ENCODE measurements around the gene CAMK1.

DNA sequence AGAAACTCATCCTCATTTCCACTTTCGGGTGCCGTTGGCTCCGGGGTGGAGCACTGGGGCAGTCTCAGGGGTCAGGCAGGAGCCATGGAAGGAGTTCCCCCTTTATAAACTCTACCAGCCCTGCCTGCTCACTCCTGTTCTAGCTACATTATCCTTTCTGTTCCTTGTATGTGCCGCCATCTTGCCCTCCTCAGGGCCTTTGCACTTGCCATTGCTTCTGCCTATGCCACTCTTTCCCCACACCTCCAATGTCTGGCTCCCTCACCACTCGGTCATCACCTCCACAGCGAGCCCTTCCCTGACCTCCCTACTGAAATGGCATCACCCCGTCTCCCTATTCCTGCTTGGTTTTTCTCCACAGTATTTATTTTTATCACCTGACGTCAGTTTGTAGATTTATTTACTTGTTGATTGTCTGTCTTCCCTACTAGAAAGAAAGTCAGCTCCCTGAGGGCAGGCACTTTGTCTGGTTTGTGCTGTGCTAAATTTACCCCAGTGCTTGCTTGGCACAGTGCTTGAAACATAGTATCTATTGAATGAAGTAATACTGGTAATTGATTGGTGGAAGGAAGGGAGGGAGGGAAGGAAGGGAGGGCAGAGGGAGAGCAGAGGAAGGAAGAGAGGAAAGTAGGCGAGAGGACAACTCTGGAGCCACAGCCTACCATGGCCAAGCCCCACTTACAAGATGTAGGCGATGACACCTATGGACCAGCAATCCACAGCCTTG, 8.8 kb downstream of the CAMK1 start:
- TF ChIP-seq, protein P1, sequence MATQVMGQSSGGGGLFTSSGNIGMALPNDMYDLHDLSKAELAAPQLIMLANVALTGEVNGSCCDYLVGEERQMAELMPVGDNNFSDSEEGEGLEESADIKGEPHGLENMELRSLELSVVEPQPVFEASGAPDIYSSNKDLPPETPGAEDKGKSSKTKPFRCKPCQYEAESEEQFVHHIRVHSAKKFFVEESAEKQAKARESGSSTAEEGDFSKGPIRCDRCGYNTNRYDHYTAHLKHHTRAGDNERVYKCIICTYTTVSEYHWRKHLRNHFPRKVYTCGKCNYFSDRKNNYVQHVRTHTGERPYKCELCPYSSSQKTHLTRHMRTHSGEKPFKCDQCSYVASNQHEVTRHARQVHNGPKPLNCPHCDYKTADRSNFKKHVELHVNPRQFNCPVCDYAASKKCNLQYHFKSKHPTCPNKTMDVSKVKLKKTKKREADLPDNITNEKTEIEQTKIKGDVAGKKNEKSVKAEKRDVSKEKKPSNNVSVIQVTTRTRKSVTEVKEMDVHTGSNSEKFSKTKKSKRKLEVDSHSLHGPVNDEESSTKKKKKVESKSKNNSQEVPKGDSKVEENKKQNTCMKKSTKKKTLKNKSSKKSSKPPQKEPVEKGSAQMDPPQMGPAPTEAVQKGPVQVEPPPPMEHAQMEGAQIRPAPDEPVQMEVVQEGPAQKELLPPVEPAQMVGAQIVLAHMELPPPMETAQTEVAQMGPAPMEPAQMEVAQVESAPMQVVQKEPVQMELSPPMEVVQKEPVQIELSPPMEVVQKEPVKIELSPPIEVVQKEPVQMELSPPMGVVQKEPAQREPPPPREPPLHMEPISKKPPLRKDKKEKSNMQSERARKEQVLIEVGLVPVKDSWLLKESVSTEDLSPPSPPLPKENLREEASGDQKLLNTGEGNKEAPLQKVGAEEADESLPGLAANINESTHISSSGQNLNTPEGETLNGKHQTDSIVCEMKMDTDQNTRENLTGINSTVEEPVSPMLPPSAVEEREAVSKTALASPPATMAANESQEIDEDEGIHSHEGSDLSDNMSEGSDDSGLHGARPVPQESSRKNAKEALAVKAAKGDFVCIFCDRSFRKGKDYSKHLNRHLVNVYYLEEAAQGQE (IDR thresholded peaks at IDR 0.05; ENCODE audit: low read depth) = no peak
- TF ChIP-seq, protein P2, sequence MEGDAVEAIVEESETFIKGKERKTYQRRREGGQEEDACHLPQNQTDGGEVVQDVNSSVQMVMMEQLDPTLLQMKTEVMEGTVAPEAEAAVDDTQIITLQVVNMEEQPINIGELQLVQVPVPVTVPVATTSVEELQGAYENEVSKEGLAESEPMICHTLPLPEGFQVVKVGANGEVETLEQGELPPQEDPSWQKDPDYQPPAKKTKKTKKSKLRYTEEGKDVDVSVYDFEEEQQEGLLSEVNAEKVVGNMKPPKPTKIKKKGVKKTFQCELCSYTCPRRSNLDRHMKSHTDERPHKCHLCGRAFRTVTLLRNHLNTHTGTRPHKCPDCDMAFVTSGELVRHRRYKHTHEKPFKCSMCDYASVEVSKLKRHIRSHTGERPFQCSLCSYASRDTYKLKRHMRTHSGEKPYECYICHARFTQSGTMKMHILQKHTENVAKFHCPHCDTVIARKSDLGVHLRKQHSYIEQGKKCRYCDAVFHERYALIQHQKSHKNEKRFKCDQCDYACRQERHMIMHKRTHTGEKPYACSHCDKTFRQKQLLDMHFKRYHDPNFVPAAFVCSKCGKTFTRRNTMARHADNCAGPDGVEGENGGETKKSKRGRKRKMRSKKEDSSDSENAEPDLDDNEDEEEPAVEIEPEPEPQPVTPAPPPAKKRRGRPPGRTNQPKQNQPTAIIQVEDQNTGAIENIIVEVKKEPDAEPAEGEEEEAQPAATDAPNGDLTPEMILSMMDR (IDR thresholded peaks at IDR 0.05 in 2 of 3, conservative IDR thresholded peaks at IDR 0.05 in 1 of 3; ENCODE audit: borderline replicate concordance in 1 of 3, insufficient read depth in 1 of 3, low read depth in 2 of 3, low read length in 2 of 3) = no peak
- TF ChIP-seq SRF (IDR thresholded peaks at IDR 0.05; ENCODE audit: low read depth) (no peak), POLR2AphosphoS5 (IDR thresholded peaks at IDR 0.05; ENCODE audit: low read depth, low read length) (no peak), ZNF274 (IDR thresholded peaks at IDR 0.05; ENCODE audit: low read depth, low read length) (no peak)
- TF ChIP-seq, protein P3, sequence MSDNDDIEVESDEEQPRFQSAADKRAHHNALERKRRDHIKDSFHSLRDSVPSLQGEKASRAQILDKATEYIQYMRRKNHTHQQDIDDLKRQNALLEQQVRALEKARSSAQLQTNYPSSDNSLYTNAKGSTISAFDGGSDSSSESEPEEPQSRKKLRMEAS (IDR thresholded peaks at IDR 0.05) = no peak
